ENCODE data around the gene BAZ2B.

BAZ2B gene

DNA sequence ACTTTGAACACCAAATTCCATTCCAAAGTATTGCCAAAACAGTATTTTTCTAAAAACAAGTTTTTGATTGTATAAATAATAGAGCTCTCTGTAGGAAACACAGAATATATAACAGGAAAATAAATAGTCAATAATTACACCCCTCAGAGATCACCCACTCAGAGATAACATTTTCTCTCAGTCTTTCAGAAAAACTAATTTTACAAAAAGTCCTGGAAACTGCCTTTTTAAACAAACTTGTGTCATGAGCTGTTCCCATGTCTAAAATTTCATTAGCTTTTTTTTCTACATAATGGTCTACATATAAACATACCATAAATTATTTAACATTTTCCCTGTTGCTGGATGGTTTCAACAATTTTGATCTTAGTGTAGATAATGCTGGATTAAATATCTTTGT, 328.6 kb downstream of the BAZ2B start:
- no peak overlapping the region for H3K4me3 ChIP-seq (replicated peaks; ENCODE audit: low read depth, low read length)
- TF ChIP-seq, protein P1, sequence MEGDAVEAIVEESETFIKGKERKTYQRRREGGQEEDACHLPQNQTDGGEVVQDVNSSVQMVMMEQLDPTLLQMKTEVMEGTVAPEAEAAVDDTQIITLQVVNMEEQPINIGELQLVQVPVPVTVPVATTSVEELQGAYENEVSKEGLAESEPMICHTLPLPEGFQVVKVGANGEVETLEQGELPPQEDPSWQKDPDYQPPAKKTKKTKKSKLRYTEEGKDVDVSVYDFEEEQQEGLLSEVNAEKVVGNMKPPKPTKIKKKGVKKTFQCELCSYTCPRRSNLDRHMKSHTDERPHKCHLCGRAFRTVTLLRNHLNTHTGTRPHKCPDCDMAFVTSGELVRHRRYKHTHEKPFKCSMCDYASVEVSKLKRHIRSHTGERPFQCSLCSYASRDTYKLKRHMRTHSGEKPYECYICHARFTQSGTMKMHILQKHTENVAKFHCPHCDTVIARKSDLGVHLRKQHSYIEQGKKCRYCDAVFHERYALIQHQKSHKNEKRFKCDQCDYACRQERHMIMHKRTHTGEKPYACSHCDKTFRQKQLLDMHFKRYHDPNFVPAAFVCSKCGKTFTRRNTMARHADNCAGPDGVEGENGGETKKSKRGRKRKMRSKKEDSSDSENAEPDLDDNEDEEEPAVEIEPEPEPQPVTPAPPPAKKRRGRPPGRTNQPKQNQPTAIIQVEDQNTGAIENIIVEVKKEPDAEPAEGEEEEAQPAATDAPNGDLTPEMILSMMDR (IDR thresholded peaks at IDR 0.05; ENCODE audit: low read depth, low read length, missing control alignments) = no peak
- DNase-seq (ENCODE audit: extremely low read depth, low read depth) = no peak

DNA sequence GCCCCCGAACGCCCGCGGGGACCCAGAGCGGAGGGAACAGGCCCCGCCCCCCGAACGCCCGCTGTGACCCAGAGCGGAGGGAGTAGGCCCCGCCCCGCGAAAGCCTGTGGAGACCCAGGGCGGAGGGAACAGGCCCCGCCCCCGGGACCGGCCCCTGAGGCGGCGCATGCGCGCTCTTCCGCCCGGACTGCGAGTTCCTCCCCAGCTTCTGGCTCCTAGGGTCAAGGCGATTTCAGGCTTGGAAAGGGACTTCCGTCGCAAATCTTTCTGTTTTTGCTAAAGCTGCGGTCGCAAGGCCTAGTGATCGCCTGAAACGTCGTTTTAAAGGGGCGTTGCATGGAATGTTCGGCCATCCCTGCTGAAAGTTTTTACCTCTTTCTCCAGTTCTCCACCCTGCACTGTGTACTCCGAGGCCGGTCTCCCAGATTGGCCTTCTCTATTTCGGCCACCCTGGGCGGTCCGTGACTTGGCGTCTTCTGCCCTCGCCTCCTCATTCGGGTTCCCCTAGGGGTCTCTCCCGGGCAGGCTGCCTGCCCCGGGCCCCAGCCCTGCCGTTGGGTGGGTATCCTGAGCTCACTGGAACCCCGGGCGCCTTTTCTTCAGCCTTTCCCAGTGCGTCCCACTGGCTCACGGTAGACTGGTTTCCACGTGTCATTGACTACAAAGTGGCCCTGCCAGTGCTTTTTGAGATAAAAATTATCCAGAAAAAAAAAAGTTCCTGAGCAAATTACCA, 329.5 kb downstream of the BAZ2B start:
- peak; percentile 84 for DNase-seq (ENCODE audit: extremely low read depth, low read depth)
- TF ChIP-seq, protein P1 (IDR thresholded peaks at IDR 0.05; ENCODE audit: low read depth, low read length, missing control alignments) = no peak
- H3K4me3 ChIP-seq (replicated peaks; ENCODE audit: low read depth, low read length) = peak overlapping the region; percentile 83

DNA sequence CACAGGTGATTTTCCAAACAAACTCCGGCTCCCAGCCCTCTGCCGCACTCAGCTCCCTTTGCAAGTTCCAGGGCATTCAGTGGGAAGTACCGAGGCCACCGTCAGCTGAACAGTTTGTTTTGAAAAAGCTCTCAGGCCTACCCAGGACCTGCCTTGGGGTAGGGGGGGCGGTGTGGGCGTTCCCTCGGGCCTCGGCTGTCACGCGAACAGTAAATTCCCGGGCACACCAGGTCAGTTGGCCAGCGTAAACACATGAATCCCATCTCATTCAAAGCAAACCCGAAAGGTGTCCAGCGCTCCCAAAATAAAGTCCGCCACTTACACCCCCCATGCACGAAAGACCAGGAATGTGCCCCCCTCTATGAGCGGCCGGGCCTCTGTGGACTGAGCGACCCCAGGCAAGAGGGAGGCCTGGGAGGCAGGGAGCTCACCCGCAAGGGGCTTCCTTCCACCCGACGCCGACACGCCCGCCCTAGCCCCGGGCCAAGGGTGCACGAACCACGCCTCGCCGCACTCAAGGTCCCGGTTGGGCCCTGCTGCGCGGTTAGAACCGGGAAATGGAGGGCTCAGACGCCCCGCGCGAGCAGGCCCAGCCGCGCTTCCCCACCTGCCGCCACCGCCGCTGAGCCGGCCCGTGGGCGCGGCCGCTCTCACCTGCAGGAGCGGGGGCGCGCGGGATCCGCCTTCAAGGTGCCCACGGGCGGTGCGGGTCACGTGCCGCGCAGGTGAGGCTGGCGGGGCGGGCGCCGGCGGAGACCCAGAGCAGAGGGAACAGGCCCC, 330.2 kb downstream of the BAZ2B start, which contains the start of gene WDSUB1:
WDSUB1 (minus strand) TSS at position 775 of the 780 bp plus-strand sequence. CDS start 3,634 bp downstream, outside the sequence.
- TF ChIP-seq, protein P1 (IDR thresholded peaks at IDR 0.05; ENCODE audit: low read depth, low read length, missing control alignments) = no peak
- peak; percentile 16 for DNase-seq (ENCODE audit: extremely low read depth, low read depth)
- peak within 1 kb of the TSS; percentile 83 for H3K4me3 ChIP-seq (replicated peaks; ENCODE audit: low read depth, low read length)

DNA sequence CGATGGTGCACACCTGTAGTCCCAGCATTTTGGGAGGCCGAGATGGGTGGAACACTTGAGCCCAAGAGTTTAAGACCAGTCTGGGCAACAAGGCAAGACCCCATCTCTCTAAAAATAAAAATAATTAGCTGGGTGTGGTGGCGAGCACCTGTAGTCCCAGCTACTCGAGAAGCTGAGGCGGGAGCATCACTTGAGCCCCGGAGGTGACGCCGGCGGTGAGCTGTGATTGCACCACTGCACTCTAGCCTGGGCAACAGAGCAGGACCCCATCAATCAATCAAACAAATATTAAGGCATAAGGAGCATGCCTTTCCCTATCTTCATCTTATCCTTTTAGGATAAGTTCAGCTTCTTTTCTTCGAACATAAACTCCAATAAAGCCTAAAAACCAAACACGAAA, 330.9 kb downstream of the BAZ2B start:
- TF ChIP-seq, protein P1 (IDR thresholded peaks at IDR 0.05; ENCODE audit: low read depth, low read length, missing control alignments) = no peak
- DNase-seq (ENCODE audit: extremely low read depth, low read depth) = no peak
- peak overlapping the region; percentile 83 for H3K4me3 ChIP-seq (replicated peaks; ENCODE audit: low read depth, low read length)

DNA sequence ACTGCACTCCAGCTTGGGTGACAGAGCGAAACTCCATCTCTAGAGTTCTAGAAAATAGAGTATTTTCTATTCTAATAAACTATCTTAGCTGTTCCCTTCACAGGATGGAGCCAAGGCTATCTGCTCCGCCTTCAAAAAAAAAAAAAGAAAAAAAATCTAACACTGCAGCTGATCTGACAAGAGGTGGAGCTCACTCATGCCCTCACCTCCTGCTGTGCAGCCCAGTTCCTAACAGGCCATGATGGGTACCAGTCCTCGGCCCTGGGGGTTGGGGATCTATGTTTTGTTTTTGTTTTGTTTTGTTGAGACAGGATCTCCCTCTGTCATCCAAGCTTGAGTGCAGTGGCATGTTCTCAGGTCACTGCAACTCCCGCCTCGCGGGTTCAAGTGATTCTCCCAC, 332.8 kb downstream of the BAZ2B start:
- TF ChIP-seq, protein P1 (IDR thresholded peaks at IDR 0.05; ENCODE audit: low read depth, low read length, missing control alignments) = no peak
- no peak for DNase-seq (ENCODE audit: extremely low read depth, low read depth)

DNA sequence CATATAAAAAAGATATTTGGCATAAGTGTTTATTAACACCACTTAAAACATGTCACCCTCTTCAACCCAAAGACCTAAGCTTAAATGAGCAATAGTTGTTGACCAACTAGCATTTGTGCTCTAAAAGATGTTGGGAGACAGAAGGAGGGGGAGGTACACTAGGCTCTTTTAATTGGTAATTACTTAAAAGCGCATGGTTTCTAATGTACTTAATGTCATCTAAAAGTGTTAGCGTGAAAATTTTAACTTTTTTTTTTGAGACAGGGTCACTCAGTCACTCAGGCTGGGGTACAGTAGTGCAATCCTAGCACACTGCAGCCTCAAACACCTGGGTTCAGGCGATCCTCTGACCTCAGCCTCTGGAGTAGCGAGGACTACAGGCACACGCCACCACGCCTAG, 335.3 kb downstream of the BAZ2B start:
- no peak for DNase-seq (ENCODE audit: extremely low read depth, low read depth)
- H3K4me3 ChIP-seq (replicated peaks; ENCODE audit: low read depth, low read length) = no peak overlapping the region
- TF ChIP-seq, protein P1 (IDR thresholded peaks at IDR 0.05; ENCODE audit: low read depth, low read length, missing control alignments) = no peak

More for the DNA sequence above, 332.8 kb downstream of the BAZ2B start:
- no peak overlapping the region for H3K4me3 ChIP-seq (replicated peaks; ENCODE audit: low read depth, low read length)
